ENCODE results near the gene ANKRD36C.
A peak's percentile ranks its signal among the peaks of the same experiment; 100 is the strongest.
"Not testable (repeated sequence)": the region's sequence is repeated elsewhere in the genome, so short reads cannot be mapped to it uniquely, and the experiment has no call there.

ANKRD36C gene

GRCh38 chr2:96006248-96006647, 14.6 kb upstream of the ANKRD36C start:
- not testable (repeated sequence) for DNase-seq

GRCh38 chr2:95992520-95993272, 1.1 kb upstream of the ANKRD36C start:
- peak; percentile 11 for DNase-seq

- not testable (repeated sequence) for DNase-seq
Measured at GRCh38 chr2:95992102-95992501, 478 bp upstream of the ANKRD36C start.

GRCh38 chr2:95990884-95991283, 740 bp downstream of the ANKRD36C start:
- DNase-seq: not testable (repeated sequence)

GRCh38 chr2:95951662-95952061, 40.0 kb downstream of the ANKRD36C start:
- not testable (repeated sequence) for DNase-seq

GRCh38 chr2:95948039-95948438, 43.6 kb downstream of the ANKRD36C start:
- DNase-seq: not testable (repeated sequence)

- not testable (repeated sequence) for DNase-seq
Measured at GRCh38 chr2:95939947-95940346, 51.7 kb downstream of the ANKRD36C start.

GRCh38 chr2:95930740-95931139, 60.9 kb downstream of the ANKRD36C start:
- DNase-seq: not testable (repeated sequence)

GRCh38 chr2:95917007-95917406, 74.6 kb downstream of the ANKRD36C start:
- DNase-seq: not testable (repeated sequence)

GRCh38 chr2:95915131-95915530, 76.5 kb downstream of the ANKRD36C start:
- not testable (repeated sequence) for DNase-seq

- not testable (repeated sequence) for DNase-seq
Measured at GRCh38 chr2:95911431-95911830, 80.2 kb downstream of the ANKRD36C start.

- not testable (repeated sequence) for DNase-seq
Measured at GRCh38 chr2:95894443-95894842, 97.2 kb downstream of the ANKRD36C start.

- not testable (repeated sequence) for DNase-seq
Measured at GRCh38 chr2:95867929-95868328, 123.7 kb downstream of the ANKRD36C start.

GRCh38 chr2:95867047-95867677, 124.5 kb downstream of the ANKRD36C start:
- DNase-seq: not testable (repeated sequence)

- not testable (repeated sequence) for DNase-seq
Measured at GRCh38 chr2:95862121-95862520, 129.5 kb downstream of the ANKRD36C start.

- DNase-seq: no peak
Measured at GRCh38 chr2:95836151-95836550, 155.5 kb downstream of the ANKRD36C start.

GRCh38 chr2:95834077-95835013, 157.3 kb downstream of the ANKRD36C start:
- not testable (repeated sequence) for DNase-seq

- not testable (repeated sequence) for DNase-seq
Measured at GRCh38 chr2:95824218-95824617, 167.4 kb downstream of the ANKRD36C start.

GRCh38 chr2:95817521-95817920, 174.1 kb downstream of the ANKRD36C start:
- DNase-seq: not testable (repeated sequence)

- DNase-seq: not testable (repeated sequence)
Measured at GRCh38 chr2:95813311-95813710, 178.3 kb downstream of the ANKRD36C start.

GRCh38 chr2:95799892-95800291, 191.7 kb downstream of the ANKRD36C start:
- no peak for DNase-seq

- DNase-seq: not testable (repeated sequence)
Measured at GRCh38 chr2:95799147-95799889, 192.3 kb downstream of the ANKRD36C start.
